Stimulated activated CD4-positive, alpha-beta T cell treated with anti-CD3 and anti-CD28 coated beads, Interleukin-15, amount 100 ng/mL, for 1 hour (primary cell): ENCODE results near the gene RPUSD1.

ENCODE experiments used
- DNase-seq, 2 donors: peaks; one replicate each; pipeline ENCODE4 v3.0.0-alpha.2; 2020; ENCODE audit warnings: low read depth in 1 of 2, low spot score in 1 of 2

RPUSD1 gene

GRCh38 chr16:799948-800833, 12.0 kb upstream of the RPUSD1 start, which contains the start of gene GNG13:
TSS of gene GNG13 (minus strand) at chr16:800734. CDS start at chr16:799077, 1,657 bp downstream.
- DNase-seq, result no peak

GRCh38 chr16:799111-799947, 11.1 kb upstream of the RPUSD1 start:
- DNase-seq, result no peak

GRCh38 chr16:798666-799065, 10.5 kb upstream of the RPUSD1 start:
- no peak for DNase-seq

GRCh38 chr16:797686-798085, 9.5 kb upstream of the RPUSD1 start:
- no peak for DNase-seq

GRCh38 chr16:797120-797420, 8.9 kb upstream of the RPUSD1 start:
- DNase-seq, result no peak

- DNase-seq, result no peak
Measured at GRCh38 chr16:796296-797119, 8.3 kb upstream of the RPUSD1 start.

GRCh38 chr16:795580-796229, 7.5 kb upstream of the RPUSD1 start:
- no peak for DNase-seq

GRCh38 chr16:794853-795466, 6.8 kb upstream of the RPUSD1 start:
- no peak for DNase-seq

GRCh38 chr16:794091-794822, 6.1 kb upstream of the RPUSD1 start:
- no peak for DNase-seq

- no peak for DNase-seq
Measured at GRCh38 chr16:793414-793813, 5.2 kb upstream of the RPUSD1 start.

- no peak for DNase-seq
Measured at GRCh38 chr16:792221-792995, 4.2 kb upstream of the RPUSD1 start.

- no peak for DNase-seq
Measured at GRCh38 chr16:791131-791530, 3.0 kb upstream of the RPUSD1 start.

GRCh38 chr16:790086-790485, 1.9 kb upstream of the RPUSD1 start:
- DNase-seq, result no peak

GRCh38 chr16:789191-789850, 1.1 kb upstream of the RPUSD1 start:
- no peak for DNase-seq

- peak; percentile 92 to 93 for DNase-seq
Measured at GRCh38 chr16:788399-789126, 382 bp upstream of the RPUSD1 start, which contains the start of gene CHTF18. TSS of gene CHTF18 (plus strand) at chr16:788620. CDS start at chr16:788685, 65 bp downstream.

- no peak for DNase-seq
Measured at GRCh38 chr16:787321-787966, 737 bp downstream of the RPUSD1 start.
